Gastroesophageal sphincter (tissue), 4 donors: ENCODE data around the gene FNDC11. TPM values are rescaled to one million over a fixed set of nuclear protein-coding genes. Genes with fewer than 3 reads are reported as not detected.
"Not testable (repeated sequence)": the region's sequence is repeated elsewhere in the genome, so short reads cannot be mapped to it uniquely, and the experiment has no call there.

Experiments
- ATAC-seq: fragments of 150-250 bp; one replicate; pipeline ENCODE4 v1.9.1; 2016; ENCODE audit warnings: mild to moderate bottlenecking, moderate library complexity
- H3K27ac ChIP-seq, 4 donors: fragments of 200-600 bp; sonication (generic) in 3 of 4; 1 replicate in 3 of 4; 2 replicates in 1 of 4; pipeline ENCODE4 v1.5.1; 2016 to 2019
- H3K27me3 ChIP-seq: fragments of 200-600 bp; sonication (generic); one replicate; pipeline ENCODE4 v1.5.1; 2019
- H3K36me3 ChIP-seq, 2 donors: fragments of 200-600 bp; sonication (generic); one replicate each; pipeline ENCODE4 v1.5.1; 2019; ENCODE audit warnings: control low read depth in 1 of 2
- H3K4me1 ChIP-seq, 3 donors: fragments of 200-600 bp; sonication (generic); 1 replicate in 2 of 3; 2 replicates in 1 of 3; pipeline ENCODE4 v1.5.1; 2016 to 2019; ENCODE audit warnings: control low read depth in 2 of 3
- H3K4me3 ChIP-seq, 2 donors: fragments of 200-600 bp; sonication (generic); one replicate each; pipeline ENCODE4 v1.5.1; 2019; ENCODE audit warnings: mild to moderate bottlenecking in 1 of 2, moderate library complexity in 1 of 2
- H3K9me3 ChIP-seq, 3 donors: fragments of 200-600 bp; sonication (generic); one replicate each; pipeline ENCODE4 v1.5.1; 2017 to 2019; ENCODE audit warnings: control low read depth in 2 of 3
- CTCF ChIP-seq, 4 experiments: fragments of 200-600 bp in 2 of 4; fragments of 450-650 bp in 2 of 4; sonication (generic) in 1 of 4; IDR thresholded peaks; one replicate each; pipeline ENCODE4 v1.5.1; 2017 to 2019; ENCODE audit warnings: antibody characterized with exemption in 4 of 4, mild to moderate bottlenecking in 2 of 4, moderate library complexity in 2 of 4
- EP300 ChIP-seq: sonication (generic); formaldehyde crosslinking; IDR thresholded peaks from one replicate; pipeline ENCODE4 v1.6.1; 2017; ENCODE audit warnings: antibody characterized with exemption, mild to moderate bottlenecking
- POLR2A ChIP-seq, 2 donors: fragments of 450-650 bp; IDR thresholded peaks; one replicate each; pipeline ENCODE4 v1.6.1; 2017; ENCODE audit warnings: antibody characterized with exemption in 2 of 2, mild to moderate bottlenecking in 2 of 2, moderate library complexity in 1 of 2
- POLR2AphosphoS5 ChIP-seq: sonication (generic); formaldehyde crosslinking; IDR thresholded peaks from one replicate; pipeline ENCODE4 v1.6.1; 2017; ENCODE audit warnings: antibody characterized with exemption
- WGBS, 2 donors: methylation state at CpG; one replicate each; pipeline ENCODE4 v1.1.5; 2018; ENCODE audit warnings: low coverage in 1 of 2; 5-methylcytosine and 5-hydroxymethylcytosine counted together
- total RNA-seq, 4 donors: library from RNA; depleted of rRNA; stranded (reverse); fragments of >200 nt; gene quantifications; one replicate each; pipeline ENCODE4 v1.1.0, GENCODE V29; 2016

Gene FNDC11
- total RNA-seq, 4 donors from 2014 or later, result 0.27 TPM; not detected in 3

GRCh38 chr20:63507083-63507743 lies 46.7 kb upstream of the FNDC11 start:
- H3K27me3 ChIP-seq, result peaks cover 93% of the 10 kb centered on the region
- H3K9me3 ChIP-seq, result peaks cover 0 to 25% (median 0%) of the 10 kb centered on the region in 3 donors
- no peaks in the 10 kb centered on the region for H3K36me3 ChIP-seq
- H3K4me1 ChIP-seq, result no peaks in the 10 kb centered on the region
- 75 to 96% methylated on average over 4 to 9 of the region's 30 CpGs for WGBS, 2 donors
- no peak overlapping the region for H3K4me3 ChIP-seq
- no peak for ATAC-seq
- no peak for TF ChIP-seq POLR2AphosphoS5
- H3K27ac ChIP-seq, result no peak overlapping the region

GRCh38 chr20:63508072-63508768 lies 45.7 kb upstream of the FNDC11 start:
- Histone ChIP-seq H3K27ac (no peak overlapping the region), H3K27me3 (peaks cover 88% of the 10 kb centered on the region), H3K9me3 (peaks cover 0 to 25% (median 0%) of the 10 kb centered on the region in 3 donors), H3K4me3 (no peak overlapping the region), H3K4me1 (no peaks in the 10 kb centered on the region), H3K36me3 (no peaks in the 10 kb centered on the region)
- no peak for TF ChIP-seq POLR2AphosphoS5
- 79 to 84% methylated on average over 19 to 29 of the region's 33 CpGs for WGBS, 2 donors
- no peak for ATAC-seq

- 78 to 82% methylated on average over 8 to 9 of the region's 9 CpGs for WGBS, 2 donors
- H3K36me3 ChIP-seq, result no peaks in the 10 kb centered on the region
- peaks cover 84% of the 10 kb centered on the region for H3K27me3 ChIP-seq
- no peak overlapping the region for H3K4me3 ChIP-seq
- H3K4me1 ChIP-seq, result no peaks in the 10 kb centered on the region
- no peak overlapping the region for H3K27ac ChIP-seq
- peaks cover 0 to 23% (median 0%) of the 10 kb centered on the region in 3 donors for H3K9me3 ChIP-seq
- ATAC-seq, result no peak
- TF ChIP-seq POLR2AphosphoS5, result no peak
- TF ChIP-seq CTCF (IDR thresholded peaks at IDR 0.05), result no peak
- TF ChIP-seq EP300, result no peak
- no peak for TF ChIP-seq POLR2A (IDR thresholded peaks at IDR 0.05)
Observed at GRCh38 chr20:63509088-63509564, 44.8 kb upstream of the FNDC11 start.

- Histone ChIP-seq H3K9me3 (no peaks in the 10 kb centered on the region), H3K27ac (no peak overlapping the region), H3K4me3 (no peak overlapping the region), H3K36me3 (no peaks in the 10 kb centered on the region), H3K27me3 (peaks cover 43% of the 10 kb centered on the region), H3K4me1 (no peaks in the 10 kb centered on the region)
- WGBS, 2 donors, result 33 to 88% methylated on average over 1 to 3 of the region's 3 CpGs
- ATAC-seq, result no peak
- no peak for TF ChIP-seq POLR2A (IDR thresholded peaks at IDR 0.05)
- TF ChIP-seq CTCF (IDR thresholded peaks at IDR 0.05), result no peak
- no peak for TF ChIP-seq EP300
- TF ChIP-seq POLR2AphosphoS5, result no peak
Observed at GRCh38 chr20:63513207-63513606, 40.8 kb upstream of the FNDC11 start.

- not testable (repeated sequence) for H3K36me3 ChIP-seq, ATAC-seq, H3K27ac ChIP-seq, H3K4me1 ChIP-seq, H3K9me3 ChIP-seq, H3K4me3 ChIP-seq
- H3K27me3 ChIP-seq, result peaks cover 30% of the 10 kb centered on the region
- 0 to 49% methylated on average over 2 to 8 of the region's 10 CpGs for WGBS, 2 donors
Observed at GRCh38 chr20:63514520-63514919, 39.4 kb upstream of the FNDC11 start.

GRCh38 chr20:63517376-63518309 lies 36.3 kb upstream of the FNDC11 start:
- Histone ChIP-seq H3K9me3 (no peaks in the 10 kb centered on the region), H3K27me3 (peaks cover 1% of the 10 kb centered on the region), H3K4me3 (no peak overlapping the region), H3K36me3 (peaks cover 0 to 10% of the 10 kb centered on the region in 2 donors), H3K27ac (no peak overlapping the region), H3K4me1 (peaks cover 0 to 33% (median 19%) of the 10 kb centered on the region in 3 donors)
- 93% methylated on average over 5 of the region's 32 CpGs; no CpG with 5 or more reads in 1 of the 2 donors for WGBS, 2 donors
- ATAC-seq, result no peak
- TF ChIP-seq POLR2A (IDR thresholded peaks at IDR 0.05) (no peak), EP300 (no peak), POLR2AphosphoS5 (no peak), CTCF (IDR thresholded peaks at IDR 0.05) (no peak)
